Cardiac fibroblast (primary cell): ENCODE data around the gene CD59.

Experiments used
- DNase-seq, 2 donors: peaks; one replicate each; pipeline versions ENCODE4 v3.0.0 to v3.0.0-alpha.2; 2010; ENCODE audit warnings: low read depth in 2 of 2
- H3K4me3 ChIP-seq, 2 donors: replicated peaks in 1 of 2; 1 replicate in 1 of 2; 2 replicates in 1 of 2; pipeline ENCODE4 v1.5.1; 2011; ENCODE audit warnings: low read depth in 2 of 2, low read length in 2 of 2, mild to moderate bottlenecking in 2 of 2, moderate library complexity in 1 of 2
- CTCF ChIP-seq: IDR thresholded peaks from one replicate; pipeline ENCODE4 v1.5.1; 2011; ENCODE audit warnings: low read depth, mild to moderate bottlenecking, low read length, inconsistent platforms

Gene CD59

GRCh38 chr11:33747979-33748378, 11.8 kb upstream of the CD59 start:
- no peak for TF ChIP-seq CTCF
- H3K4me3 ChIP-seq: no peak overlapping the region
- peak; percentile 42 to 71 for DNase-seq

- no peak overlapping the region for H3K4me3 ChIP-seq
- DNase-seq: no peak
- no peak for TF ChIP-seq CTCF
These were observed 7.1 kb upstream of the CD59 start for GRCh38 chr11:33743291-33743690.

- TF ChIP-seq CTCF: peak; percentile 46
- DNase-seq: peak; percentile 61 to 65
- no peak overlapping the region for H3K4me3 ChIP-seq
These were observed 6.1 kb upstream of the CD59 start for GRCh38 chr11:33742249-33742851.

GRCh38 chr11:33741806-33742205, 5.6 kb upstream of the CD59 start:
- H3K4me3 ChIP-seq: no peak overlapping the region
- no peak for TF ChIP-seq CTCF
- DNase-seq: no peak

GRCh38 chr11:33737362-33737821, 1.2 kb upstream of the CD59 start:
- DNase-seq: peak; percentile 42 to 45
- peak overlapping the region in 1 of 2 donors; percentile 86 for H3K4me3 ChIP-seq
- TF ChIP-seq CTCF: no peak

GRCh38 chr11:33735271-33736147, 714 bp downstream of the CD59 start:
- no peak for TF ChIP-seq CTCF
- peak overlapping the region; percentile 86 to 94 for H3K4me3 ChIP-seq
- DNase-seq: peak in 1 of 2 donors; percentile 42
